HG02973 (cell line): ENCODE measurements around the gene GOLGA8A.
A peak's percentile ranks its signal among the peaks of the same experiment; 100 is the strongest.
"Not testable (repeated sequence)": the region's sequence is repeated elsewhere in the genome, so short reads cannot be mapped to it uniquely, and the experiment has no call there.

ENCODE experiments used
- ATAC-seq: cut with Tn5 transposase; IDR thresholded peaks from one replicate; pipeline ENCODE4 v1.9.1; 2021; ENCODE audit warnings: moderate library complexity; ENCODE audit not compliant: unreplicated experiment

GOLGA8A gene

DNA sequence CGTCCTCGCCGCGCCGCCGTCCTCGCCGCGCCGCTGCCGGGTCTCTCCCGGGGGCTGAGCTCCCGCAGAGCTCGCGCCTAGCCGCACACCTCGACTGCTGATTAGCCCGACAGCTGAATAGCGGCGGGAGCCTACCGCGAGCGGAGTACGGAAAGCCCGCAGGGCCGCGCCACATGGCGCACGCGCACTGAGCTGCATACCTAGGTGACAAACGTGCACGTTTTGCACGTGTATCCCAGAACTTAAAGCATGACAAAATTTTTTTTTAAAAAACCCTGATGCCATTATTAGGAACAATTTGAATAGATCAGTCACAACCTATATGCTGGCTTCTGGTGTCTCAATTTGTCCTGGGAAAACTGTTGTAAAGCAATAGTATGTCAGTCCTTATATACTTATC lies at the start of gene GOLGA8A:
GOLGA8A (minus strand) TSS at position 122 of the 400 bp plus-strand sequence. CDS start 48,117 bp downstream, outside the sequence.
- peak; percentile 61 for ATAC-seq

GRCh38 chr15:34483644-34484043 lies 46.0 kb upstream of the GOLGA8A start:
- no peak for ATAC-seq

DNA sequence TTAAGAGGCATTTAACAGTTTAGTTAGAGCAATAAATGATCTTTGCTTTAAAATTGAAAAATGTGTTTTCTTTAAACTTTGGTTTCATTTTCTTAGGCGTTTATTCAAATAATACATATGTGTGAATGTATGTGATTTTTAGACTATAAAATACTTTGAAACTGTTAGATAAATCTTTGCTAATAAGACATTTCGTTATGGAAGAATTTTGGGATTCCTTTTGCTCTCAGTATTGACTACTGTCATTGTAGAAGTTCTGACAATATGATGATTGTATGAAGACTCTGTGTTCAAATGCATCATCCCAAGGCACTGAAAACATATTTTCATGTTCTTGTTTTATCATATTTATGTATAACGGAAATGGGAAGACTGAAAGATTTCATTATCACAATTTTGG lies 43.8 kb upstream of the GOLGA8A start:
- no peak for ATAC-seq

GRCh38 chr15:34473840-34474239 lies 36.2 kb upstream of the GOLGA8A start:
- ATAC-seq = no peak

- ATAC-seq = no peak
Measured at GRCh38 chr15:34472947-34473346, 35.3 kb upstream of the GOLGA8A start.

- no peak for ATAC-seq
Measured at GRCh38 chr15:34470892-34471291, 33.3 kb upstream of the GOLGA8A start.

DNA sequence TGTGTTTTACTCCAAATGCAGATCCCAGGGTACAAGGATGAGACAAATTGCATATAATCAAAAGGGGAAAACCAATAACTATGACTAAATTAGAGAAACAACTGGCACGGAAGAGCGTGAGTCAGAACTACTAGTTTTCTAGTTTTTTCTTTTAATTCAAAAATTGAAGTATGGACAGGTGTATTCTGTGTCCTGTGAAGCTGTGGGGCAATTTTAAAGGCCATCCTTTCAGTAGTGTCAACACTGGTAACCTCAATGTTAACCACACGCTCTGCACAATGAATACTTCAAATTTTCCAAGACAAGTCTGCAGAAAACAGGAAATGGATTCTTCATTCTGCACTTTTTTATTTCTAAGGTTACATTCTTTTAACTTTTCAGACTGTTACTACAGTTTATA lies 32.5 kb upstream of the GOLGA8A start:
- no peak for ATAC-seq

DNA sequence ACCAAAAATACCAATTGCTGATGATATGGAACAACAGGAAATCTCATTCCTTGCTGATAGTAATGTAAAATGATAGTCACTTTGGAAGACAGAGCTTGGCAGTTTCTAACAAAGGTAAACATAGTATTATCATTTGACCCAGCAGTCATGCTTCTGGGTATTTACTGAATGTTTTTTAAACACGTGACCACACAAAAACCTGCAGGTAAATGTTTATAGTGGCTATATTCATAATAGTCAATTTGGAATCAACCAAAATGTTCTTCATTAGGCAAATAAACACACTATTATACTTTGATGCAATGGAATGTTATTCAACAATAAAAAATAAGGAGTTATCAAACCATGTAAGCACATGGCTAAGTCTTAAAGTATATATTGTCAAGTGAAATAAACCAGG lies 24.1 kb upstream of the GOLGA8A start:
- ATAC-seq = no peak

- no peak for ATAC-seq
Measured at GRCh38 chr15:34460451-34460850, 22.8 kb upstream of the GOLGA8A start.

GRCh38 chr15:34456658-34457057 lies 19.1 kb upstream of the GOLGA8A start:
- no peak for ATAC-seq

- no peak for ATAC-seq
Measured at GRCh38 chr15:34442891-34443290, 5.3 kb upstream of the GOLGA8A start.

DNA sequence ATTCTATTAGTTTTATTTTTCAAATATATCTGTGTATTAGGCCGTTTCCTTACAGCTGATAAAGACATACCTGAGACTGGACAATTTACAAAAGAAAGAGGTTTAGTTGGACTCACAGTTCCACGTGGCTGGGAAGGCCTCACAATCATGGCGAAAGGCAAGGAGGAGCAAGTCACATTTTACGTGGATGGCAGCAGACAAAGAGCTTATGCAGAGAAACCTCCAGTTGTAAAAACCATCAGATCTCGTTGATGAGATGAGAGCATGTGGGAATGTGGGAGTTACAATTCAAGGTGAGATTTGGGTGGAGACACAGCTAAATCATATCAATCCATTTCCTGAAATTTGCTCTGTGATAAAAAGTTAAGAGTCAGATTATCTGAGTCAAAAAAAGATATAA lies 2.3 kb upstream of the GOLGA8A start:
- no peak for ATAC-seq

- peak; percentile 55 for ATAC-seq
Measured at GRCh38 chr15:34436956-34437442, 609 bp downstream of the GOLGA8A start.

- no peak for ATAC-seq
Measured at GRCh38 chr15:34436126-34436955, 1.3 kb downstream of the GOLGA8A start.

- ATAC-seq = no peak
Measured at GRCh38 chr15:34435658-34436057, 1.9 kb downstream of the GOLGA8A start.

DNA sequence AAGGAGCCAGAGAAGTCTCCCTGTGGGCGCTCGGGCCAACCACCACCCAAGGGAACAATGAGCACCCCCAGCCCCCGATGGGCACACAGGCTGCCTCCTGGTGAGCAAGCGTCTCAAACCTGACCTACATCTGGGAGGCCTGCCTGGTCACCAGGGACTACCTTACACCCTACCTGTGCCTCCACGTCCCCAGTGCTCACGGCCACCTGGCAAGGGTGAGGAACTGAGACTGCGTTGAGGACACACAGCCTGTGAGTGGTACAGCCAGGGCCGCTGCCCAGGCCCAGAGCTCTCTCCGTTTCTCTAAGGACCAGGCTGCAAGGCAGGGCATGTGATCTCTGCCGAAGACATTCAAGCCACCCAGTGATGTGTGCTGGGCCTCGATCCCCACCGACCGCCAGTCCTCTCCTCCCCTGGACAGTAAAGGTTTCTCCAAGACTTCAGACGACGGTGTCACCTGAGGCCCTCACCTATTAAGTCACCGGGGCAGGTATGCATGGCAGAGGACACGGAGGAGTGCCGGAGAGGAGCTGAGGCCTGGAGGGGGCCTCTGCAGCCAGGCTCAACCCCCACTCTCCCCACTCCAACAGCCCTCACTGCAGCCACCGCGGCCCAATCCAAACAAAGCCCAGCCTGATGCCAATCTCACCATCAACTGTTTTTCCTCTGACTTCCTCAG lies 2.8 kb downstream of the GOLGA8A start:
- ATAC-seq = no peak

- not testable (repeated sequence) for ATAC-seq
Measured at GRCh38 chr15:34433956-34434626, 3.5 kb downstream of the GOLGA8A start.

DNA sequence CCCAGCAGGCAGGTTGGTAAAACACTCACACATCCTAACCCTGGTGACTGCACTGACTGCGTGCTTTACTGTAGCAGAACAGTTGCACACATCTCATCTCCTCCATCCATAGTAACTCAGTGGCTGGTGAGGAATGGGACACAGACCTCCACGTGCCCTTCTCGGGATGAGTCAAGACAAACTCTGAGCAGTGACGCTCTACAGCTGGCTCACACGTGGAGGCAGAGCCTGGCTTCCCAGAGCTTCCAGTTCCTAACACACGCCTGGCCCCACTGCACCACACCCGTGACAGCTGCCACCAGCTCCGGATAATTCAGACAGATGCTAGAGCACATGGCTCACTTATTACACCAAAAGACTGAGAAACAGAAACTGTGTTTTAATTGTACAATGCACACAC lies 7.0 kb downstream of the GOLGA8A start:
- not testable (repeated sequence) for ATAC-seq

GRCh38 chr15:34423425-34424090 lies 14.1 kb downstream of the GOLGA8A start:
- ATAC-seq = not testable (repeated sequence)

DNA sequence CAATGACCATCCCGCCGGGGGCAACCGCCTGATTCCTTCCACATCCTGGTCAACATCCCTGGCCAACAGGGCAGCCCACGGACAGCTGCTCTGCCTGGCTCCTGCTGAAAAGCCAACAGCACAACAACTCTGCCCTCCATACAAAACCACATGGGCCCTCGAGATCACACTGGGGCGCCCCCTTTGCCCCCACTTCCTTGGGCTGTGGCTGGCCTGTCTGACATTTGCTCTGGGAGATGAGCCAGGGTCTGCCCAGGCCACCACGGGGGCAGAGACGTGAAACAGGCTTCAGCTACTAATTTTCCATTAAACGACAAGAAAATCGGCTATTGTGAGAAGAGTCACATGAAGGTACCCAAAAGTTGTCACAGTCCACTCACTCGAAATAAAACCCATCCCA lies 16.7 kb downstream of the GOLGA8A start:
- not testable (repeated sequence) for ATAC-seq

DNA sequence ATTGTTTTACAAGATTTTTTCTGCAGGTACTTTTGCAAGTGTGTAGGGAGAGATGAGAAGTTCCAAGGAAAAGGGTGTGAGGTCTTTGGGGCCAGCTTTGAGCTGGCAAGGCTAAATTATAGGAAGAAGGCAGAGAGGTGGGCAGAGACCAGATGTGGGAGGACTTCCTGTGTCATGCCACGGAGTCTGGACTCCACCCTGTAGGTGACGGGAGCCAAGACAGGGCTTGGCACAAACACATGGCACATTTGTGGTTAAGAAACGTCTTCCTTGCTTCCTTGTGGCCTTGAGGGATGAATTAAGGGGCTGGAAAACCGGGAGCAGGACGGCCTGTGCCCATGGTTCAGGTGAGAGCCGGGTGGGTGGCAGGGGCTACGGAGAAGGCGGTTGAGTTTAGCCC lies 19.2 kb downstream of the GOLGA8A start:
- ATAC-seq = not testable (repeated sequence)
